Measurements from ENCODE around the gene WNK2.

The WNK2 gene

DNA sequence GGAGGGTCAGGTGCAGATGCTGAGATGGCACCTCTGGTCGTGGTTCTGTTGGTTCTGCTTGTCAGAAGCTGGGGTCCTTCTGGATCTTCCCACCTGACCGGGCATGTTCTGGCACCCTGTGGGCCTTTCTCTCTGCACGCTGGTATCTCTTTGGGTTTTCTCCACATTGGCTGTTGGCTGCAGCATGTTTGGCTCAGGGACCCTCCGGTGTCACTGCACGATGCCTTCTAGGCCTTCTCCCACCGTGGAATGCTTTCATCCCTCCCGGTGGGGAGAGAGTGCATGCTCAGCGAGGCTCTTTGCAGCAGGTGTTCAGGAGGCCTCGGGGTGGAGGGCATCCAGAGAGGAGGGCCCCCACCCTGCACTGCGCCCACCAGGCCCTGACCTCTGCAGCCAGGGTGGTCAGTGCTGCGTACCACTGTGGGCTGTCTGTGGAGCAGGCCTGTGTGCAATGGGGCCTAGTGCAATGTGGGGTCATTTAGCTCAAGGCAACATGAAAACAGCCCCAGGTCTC, 119.4 kb downstream of the WNK2 start:
- Histone ChIP-seq H3K4me3 (no peak overlapping the region), H3K9me3 (ENCODE audit: low read depth, low read length) (no peaks in the 10 kb centered on the region), H3K36me3 (ENCODE audit: insufficient read depth, low read length) (no peaks in the 10 kb centered on the region), H3K27ac (no peak overlapping the region), H3K9ac (ENCODE audit: insufficient read length) (no peak overlapping the region)
- TF ChIP-seq POLR2AphosphoS5 (IDR thresholded peaks at IDR 0.05; ENCODE audit: borderline replicate concordance, low read depth, low read length) (no peak), FOXP2 (optimal IDR thresholded peaks at IDR 0.05; ENCODE audit: control extremely low read depth, extremely low read length, insufficient read depth) (no peak), EZH2 (IDR thresholded peaks at IDR 0.05) (no peak)
- DNase-seq (ENCODE audit: low read depth, low spot score), result no peak

DNA sequence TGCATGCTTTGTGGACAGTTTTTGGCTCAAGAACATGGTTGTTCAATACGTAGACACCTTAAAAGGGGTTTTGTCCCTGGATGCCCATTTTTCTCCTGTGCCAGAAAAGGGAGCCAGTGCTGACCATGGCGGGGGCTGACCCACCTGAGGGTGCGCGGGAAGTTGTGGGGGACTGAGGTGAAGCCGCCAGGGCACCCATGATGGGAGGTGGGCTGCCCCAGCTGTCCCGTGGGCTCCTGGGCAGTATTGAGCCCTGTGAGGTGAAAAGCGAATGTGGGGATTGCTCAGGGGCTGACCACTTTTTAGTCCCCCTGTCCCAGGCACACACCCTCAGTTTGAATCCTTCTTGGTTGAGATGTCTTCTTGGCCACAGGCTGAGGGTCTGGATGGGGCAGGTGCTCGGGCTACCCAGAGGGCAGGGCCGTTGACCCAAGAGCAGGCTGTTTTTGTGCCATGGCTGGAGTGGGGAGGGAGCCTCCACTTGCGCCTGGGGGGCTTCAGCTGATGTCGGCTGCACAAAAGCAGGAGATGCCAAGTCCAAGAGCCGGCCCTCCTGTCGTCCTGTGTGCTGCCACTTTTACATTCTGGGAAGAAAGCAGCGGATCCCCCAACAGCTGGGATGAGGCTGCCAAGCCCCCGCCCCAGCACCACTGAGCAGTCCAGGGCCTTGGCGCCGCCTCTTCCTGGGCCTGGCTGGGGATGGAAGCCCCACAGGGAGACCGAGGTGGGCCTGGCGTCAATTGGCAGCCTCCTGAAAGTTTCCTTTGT, 120.1 kb downstream of the WNK2 start:
- no peak for DNase-seq (ENCODE audit: low read depth, low spot score)
- no peak overlapping the region for H3K9ac ChIP-seq (ENCODE audit: insufficient read length)
- H3K36me3 ChIP-seq (ENCODE audit: insufficient read depth, low read length), result no peaks in the 10 kb centered on the region
- no peak overlapping the region for H3K4me3 ChIP-seq
- H3K9me3 ChIP-seq (ENCODE audit: low read depth, low read length), result no peaks in the 10 kb centered on the region
- H3K27ac ChIP-seq, result no peak overlapping the region
- TF ChIP-seq FOXP2 (optimal IDR thresholded peaks at IDR 0.05; ENCODE audit: control extremely low read depth, extremely low read length, insufficient read depth), result no peak
- no peak for TF ChIP-seq POLR2AphosphoS5 (IDR thresholded peaks at IDR 0.05; ENCODE audit: borderline replicate concordance, low read depth, low read length)
- no peak for TF ChIP-seq EZH2 (IDR thresholded peaks at IDR 0.05)

DNA sequence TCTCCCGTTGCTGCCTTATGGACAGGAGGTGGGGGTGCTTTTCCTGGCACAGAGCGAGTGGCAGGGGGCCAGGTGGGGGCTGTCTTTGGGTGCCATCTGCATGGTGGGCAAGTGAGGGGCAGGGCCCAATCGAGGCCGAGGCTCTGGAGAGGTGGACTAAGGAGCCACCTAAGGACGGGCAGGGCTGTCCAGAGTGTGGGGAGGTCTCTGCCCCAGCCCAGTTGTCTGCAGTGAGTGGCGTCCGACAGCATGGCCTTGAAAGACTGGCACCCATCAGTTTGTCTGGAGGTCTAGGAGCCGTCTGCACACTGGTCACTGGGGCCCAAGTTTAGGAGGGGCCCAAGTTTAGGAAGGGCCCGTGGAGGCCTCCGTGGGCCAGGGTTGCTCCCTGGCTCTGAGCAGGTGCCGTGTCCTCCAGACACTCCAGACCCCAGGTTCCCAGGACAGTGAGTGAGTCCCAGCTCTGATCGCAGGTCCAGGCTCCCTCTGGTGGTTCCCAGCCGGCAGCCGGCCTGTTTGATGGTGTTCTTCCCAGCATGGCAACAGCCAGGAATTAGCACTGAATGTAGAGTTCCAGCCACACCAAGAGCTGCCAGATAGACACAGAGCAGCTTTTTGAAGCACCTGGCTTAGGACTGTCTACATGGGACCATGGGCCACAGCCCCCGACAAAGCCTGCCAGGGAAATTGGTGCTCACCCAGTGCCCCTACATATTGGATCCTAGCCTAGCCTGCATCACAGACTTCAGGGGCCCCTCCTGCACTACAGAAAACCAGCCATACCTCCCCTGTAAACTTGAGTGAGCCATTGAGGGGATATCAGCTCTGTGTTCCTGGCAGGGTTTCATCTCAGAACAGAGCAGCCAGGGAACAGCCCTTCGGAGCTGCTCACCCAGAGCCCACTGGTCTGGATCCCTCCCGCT, 120.9 kb downstream of the WNK2 start:
- no peak for TF ChIP-seq POLR2AphosphoS5 (IDR thresholded peaks at IDR 0.05; ENCODE audit: borderline replicate concordance, low read depth, low read length)
- no peak for TF ChIP-seq EZH2 (IDR thresholded peaks at IDR 0.05)
- TF ChIP-seq FOXP2 (optimal IDR thresholded peaks at IDR 0.05; ENCODE audit: control extremely low read depth, extremely low read length, insufficient read depth), result no peak

GRCh38 chr9:93305497-93306020, 121.6 kb downstream of the WNK2 start:
- Histone ChIP-seq H3K4me3 (no peak overlapping the region), H3K9me3 (ENCODE audit: low read depth, low read length) (no peaks in the 10 kb centered on the region), H3K9ac (ENCODE audit: insufficient read length) (no peak overlapping the region), H3K36me3 (ENCODE audit: insufficient read depth, low read length) (no peaks in the 10 kb centered on the region), H3K27ac (no peak overlapping the region)
- TF ChIP-seq FOXP2 (optimal IDR thresholded peaks at IDR 0.05; ENCODE audit: control extremely low read depth, extremely low read length, insufficient read depth) (no peak), POLR2AphosphoS5 (IDR thresholded peaks at IDR 0.05; ENCODE audit: borderline replicate concordance, low read depth, low read length) (no peak), EZH2 (IDR thresholded peaks at IDR 0.05) (no peak)
- DNase-seq (ENCODE audit: low read depth, low spot score), result no peak

More for the DNA sequence above, 120.9 kb downstream of the WNK2 start:
- H3K9ac ChIP-seq (ENCODE audit: insufficient read length), result no peak overlapping the region
- no peak overlapping the region for H3K4me3 ChIP-seq
- DNase-seq (ENCODE audit: low read depth, low spot score), result no peak
- no peaks in the 10 kb centered on the region for H3K36me3 ChIP-seq (ENCODE audit: insufficient read depth, low read length)
- no peak overlapping the region for H3K27ac ChIP-seq
- H3K9me3 ChIP-seq (ENCODE audit: low read depth, low read length), result no peaks in the 10 kb centered on the region

- Histone ChIP-seq H3K9ac (ENCODE audit: insufficient read length) (no peak overlapping the region), H3K4me3 (no peak overlapping the region), H3K27ac (no peak overlapping the region), H3K9me3 (ENCODE audit: low read depth, low read length) (no peaks in the 10 kb centered on the region), H3K36me3 (ENCODE audit: insufficient read depth, low read length) (no peaks in the 10 kb centered on the region)
- DNase-seq (ENCODE audit: low read depth, low spot score), result no peak
- TF ChIP-seq POLR2AphosphoS5 (IDR thresholded peaks at IDR 0.05; ENCODE audit: borderline replicate concordance, low read depth, low read length), result no peak
- no peak for TF ChIP-seq EZH2 (IDR thresholded peaks at IDR 0.05)
- TF ChIP-seq FOXP2 (optimal IDR thresholded peaks at IDR 0.05; ENCODE audit: control extremely low read depth, extremely low read length, insufficient read depth), result no peak
Measured at GRCh38 chr9:93306081-93306480, 122.1 kb downstream of the WNK2 start.

- TF ChIP-seq FOXP2 (optimal IDR thresholded peaks at IDR 0.05; ENCODE audit: control extremely low read depth, extremely low read length, insufficient read depth) (no peak), POLR2AphosphoS5 (IDR thresholded peaks at IDR 0.05; ENCODE audit: borderline replicate concordance, low read depth, low read length) (no peak), EZH2 (IDR thresholded peaks at IDR 0.05) (no peak)
- H3K4me3 ChIP-seq, result no peak overlapping the region
- H3K27ac ChIP-seq, result no peak overlapping the region
- no peak for DNase-seq (ENCODE audit: low read depth, low spot score)
- no peak overlapping the region for H3K9ac ChIP-seq (ENCODE audit: insufficient read length)
- no peaks in the 10 kb centered on the region for H3K36me3 ChIP-seq (ENCODE audit: insufficient read depth, low read length)
- H3K9me3 ChIP-seq (ENCODE audit: low read depth, low read length), result no peaks in the 10 kb centered on the region
Measured at GRCh38 chr9:93306579-93307091, 122.7 kb downstream of the WNK2 start.

DNA sequence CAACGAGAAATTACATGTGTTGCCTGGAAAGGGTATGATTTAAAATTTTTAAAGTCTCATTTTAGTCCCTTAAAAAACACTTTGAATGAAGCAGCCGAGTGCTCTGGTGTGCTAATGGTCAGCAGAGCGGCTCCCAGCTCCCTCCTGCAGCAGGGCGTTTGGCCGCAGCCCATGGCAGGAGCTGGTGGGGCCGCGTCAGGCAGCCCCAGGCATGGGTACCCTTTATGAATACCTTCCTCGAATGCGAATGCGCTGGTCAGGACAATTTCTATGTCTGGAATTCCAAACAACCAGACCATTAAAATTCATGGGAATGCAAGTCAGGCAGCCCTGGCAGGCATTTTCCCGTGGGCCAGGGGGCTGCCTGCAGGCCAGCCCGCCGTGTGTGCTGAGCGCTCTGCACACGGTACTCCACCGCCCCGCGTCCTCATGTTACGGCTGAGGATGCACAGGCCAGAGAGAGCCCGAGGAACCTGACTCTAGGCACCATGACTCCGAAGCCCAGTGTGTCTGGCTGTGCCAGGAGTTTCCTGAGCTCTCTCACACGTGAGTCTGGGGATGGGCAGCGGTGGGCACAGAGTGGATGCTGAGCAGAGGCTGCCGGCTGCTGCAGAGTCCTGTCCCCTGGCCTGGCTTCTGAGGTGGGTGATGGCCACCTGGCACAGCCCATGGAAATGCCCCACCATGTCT, 123.7 kb downstream of the WNK2 start:
- Histone ChIP-seq H3K9me3 (ENCODE audit: low read depth, low read length) (no peaks in the 10 kb centered on the region), H3K36me3 (ENCODE audit: insufficient read depth, low read length) (no peaks in the 10 kb centered on the region), H3K9ac (ENCODE audit: insufficient read length) (no peak overlapping the region), H3K27ac (no peak overlapping the region), H3K4me3 (no peak overlapping the region)
- TF ChIP-seq FOXP2 (optimal IDR thresholded peaks at IDR 0.05; ENCODE audit: control extremely low read depth, extremely low read length, insufficient read depth), result no peak
- DNase-seq (ENCODE audit: low read depth, low spot score), result no peak
